Measurements from ENCODE around the gene RHNO1. TPM values are rescaled to one million over a fixed set of nuclear protein-coding genes. Genes with fewer than 3 reads are reported as not detected.

RHNO1 gene
- total RNA-seq, 2 donors from 2014 or later, result 8.4 to 8.8 TPM

Other genes starting within 250 kb of the RHNO1 start
- gene FKBP4, start 82.3 kb upstream of the RHNO1 start, total RNA-seq, result 10 to 100 TPM; 35.7 to 43.1 TPM
- gene ITFG2, start 64.6 kb upstream of the RHNO1 start, total RNA-seq, result 10 to 100 TPM; 16.7 to 28.3 TPM
- gene NRIP2, start 42.2 kb upstream of the RHNO1 start, total RNA-seq, result 1 to 10 TPM; 3.6 to 3.7 TPM
- not detected for gene TEX52, start 20.2 kb upstream of the RHNO1 start, total RNA-seq
- gene FOXM1, start within 50 bp of the RHNO1 start, total RNA-seq, result under 1 TPM; 0.24 to 0.79 TPM
- 10 to 100 TPM; 19.5 to 23.6 TPM for gene TULP3, start 13.7 kb downstream of the RHNO1 start, total RNA-seq
- 10 to 100 TPM; 14.1 to 35.3 TPM for gene TEAD4, start 82.2 kb downstream of the RHNO1 start, total RNA-seq
- 10 to 100 TPM; 34.2 to 38.5 TPM for gene TSPAN9, start 200.2 kb downstream of the RHNO1 start, total RNA-seq